HG02885 (cell line): ENCODE results near the gene DIS3L2.
"Not testable (repeated sequence)": the region's sequence is repeated elsewhere in the genome, so short reads cannot be mapped to it uniquely, and the experiment has no call there.

Experiments used
- ATAC-seq: cut with Tn5 transposase; IDR thresholded peaks from one replicate; pipeline ENCODE4 v1.9.1; 2021; ENCODE audit warnings: mild to moderate bottlenecking; ENCODE audit not compliant: unreplicated experiment, poor library complexity

DIS3L2 gene

DNA sequence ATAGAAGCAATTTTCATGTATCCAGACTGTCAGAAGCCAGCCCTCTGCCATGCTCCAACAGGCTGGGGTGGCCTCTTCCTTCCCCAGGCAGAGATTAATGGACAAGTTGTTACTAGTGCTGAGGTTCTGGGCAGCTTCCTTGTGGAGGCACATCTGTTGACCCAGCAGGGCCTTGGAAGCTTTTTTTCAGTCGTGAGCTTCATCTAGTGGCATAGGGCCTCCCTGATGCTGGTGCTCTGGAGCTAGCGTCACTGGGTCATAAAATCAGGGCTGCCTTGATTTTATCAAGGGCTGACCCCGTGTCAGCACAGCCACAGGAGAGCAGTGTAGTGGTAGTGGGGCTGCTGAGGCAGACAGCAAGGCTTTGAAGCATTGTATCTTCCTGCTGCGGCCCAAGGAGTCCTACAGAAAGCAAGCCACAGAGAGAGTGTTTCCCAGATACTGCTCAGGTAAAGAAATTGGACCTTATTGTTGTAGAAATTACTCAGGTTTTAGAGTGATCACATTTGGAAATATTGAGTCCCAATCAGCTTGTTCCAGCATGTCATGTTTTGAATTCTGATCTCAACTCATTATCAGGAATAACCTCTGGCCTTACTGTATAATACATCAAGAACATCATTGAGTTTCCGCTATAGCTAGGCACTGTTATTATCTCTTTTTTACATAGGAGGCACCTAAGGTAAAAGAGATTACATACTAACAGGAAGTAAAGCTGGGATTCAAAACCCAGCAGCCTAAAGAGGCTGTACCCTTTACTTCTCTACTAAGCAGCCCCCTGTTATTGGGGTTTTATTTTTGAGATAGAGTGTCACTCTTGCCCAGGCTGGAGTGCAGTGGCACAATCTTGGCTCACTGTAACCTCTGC is 324.7 kb downstream of the DIS3L2 start:
- ATAC-seq, result no peak

DNA sequence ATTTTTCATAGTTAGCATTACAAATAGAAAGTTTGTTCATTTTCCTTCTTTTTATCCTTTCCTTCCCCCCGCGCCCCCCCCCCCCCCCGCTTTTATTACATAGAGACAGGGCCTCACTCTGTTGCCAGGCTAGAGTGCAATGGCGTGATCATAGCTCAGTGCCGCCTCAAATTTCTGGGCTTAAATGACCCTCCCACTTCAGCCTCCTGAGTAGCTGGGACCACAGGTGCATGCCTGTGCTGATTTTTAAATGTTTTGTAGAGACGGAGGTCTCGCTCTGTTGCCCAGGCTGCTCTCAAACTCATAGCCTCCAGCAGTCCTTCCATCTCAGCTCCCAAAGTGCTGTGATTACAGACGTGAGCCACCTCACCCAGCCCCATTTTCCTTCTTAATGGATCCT is 325.8 kb downstream of the DIS3L2 start:
- no peak for ATAC-seq

DNA sequence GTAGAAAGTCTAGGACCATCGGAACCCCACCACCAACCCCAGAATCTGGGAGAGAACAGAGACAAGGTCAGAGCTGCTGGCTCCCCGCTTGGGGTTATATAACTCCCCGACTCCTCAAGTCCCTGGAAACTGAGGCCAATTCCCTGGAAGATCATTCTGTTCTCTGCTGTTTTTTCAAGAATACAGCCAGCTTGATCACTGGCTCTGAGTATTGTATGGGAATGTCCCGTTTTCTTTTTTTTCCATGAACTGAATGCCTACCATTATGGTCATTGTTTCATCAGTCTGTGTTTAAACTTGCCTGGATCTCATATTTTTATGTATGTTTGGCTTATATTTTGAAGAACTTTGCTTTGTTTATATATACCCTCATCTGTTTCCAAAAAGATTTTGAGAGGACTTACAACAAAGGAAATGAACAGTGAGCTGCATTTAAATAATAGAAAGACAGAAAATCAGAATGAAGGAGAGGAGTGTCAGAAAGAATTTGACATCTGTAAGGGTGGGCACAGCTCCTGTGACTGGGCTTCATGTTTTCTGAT is 327.0 kb downstream of the DIS3L2 start:
- no peak for ATAC-seq

DNA sequence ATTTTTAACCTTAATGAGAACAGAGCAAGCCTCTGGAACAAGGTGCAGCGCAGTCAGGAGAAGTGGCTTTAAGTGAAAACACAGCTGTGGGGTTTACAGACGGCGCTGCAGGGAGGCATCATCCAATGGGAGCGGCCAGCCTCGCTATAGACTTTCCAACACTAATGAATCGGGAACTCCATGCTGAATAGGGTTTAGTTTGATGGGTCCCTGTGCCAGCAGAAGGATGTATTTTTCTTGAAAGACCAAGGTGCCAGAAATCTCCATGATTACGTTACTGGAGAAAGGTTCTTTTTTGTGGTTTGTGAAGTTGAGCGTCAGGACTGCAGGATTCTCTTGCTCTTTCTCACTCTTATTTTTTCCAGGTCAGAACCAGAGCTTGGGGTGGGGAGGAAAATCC is 329.2 kb downstream of the DIS3L2 start:
- ATAC-seq, result no peak

DNA sequence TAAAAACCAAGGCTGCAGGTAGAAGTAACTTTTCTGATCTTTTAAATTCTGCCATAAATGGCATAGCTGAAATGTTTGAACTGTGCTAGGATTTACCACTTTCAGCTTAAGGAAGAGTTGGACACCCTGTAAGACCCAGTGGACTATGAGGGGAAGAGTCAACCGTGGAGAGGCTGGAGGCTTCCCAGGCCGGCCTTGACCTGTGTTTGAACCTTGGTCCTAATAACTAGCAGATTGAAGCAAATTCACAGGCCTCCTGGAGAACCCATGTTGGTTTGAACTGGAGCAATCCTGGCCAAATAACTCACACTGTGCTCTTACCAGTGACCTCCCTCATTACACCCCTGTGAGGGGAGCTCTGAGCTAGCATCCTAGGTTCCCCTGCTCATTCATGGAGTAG is 329.8 kb downstream of the DIS3L2 start:
- no peak for ATAC-seq

DNA sequence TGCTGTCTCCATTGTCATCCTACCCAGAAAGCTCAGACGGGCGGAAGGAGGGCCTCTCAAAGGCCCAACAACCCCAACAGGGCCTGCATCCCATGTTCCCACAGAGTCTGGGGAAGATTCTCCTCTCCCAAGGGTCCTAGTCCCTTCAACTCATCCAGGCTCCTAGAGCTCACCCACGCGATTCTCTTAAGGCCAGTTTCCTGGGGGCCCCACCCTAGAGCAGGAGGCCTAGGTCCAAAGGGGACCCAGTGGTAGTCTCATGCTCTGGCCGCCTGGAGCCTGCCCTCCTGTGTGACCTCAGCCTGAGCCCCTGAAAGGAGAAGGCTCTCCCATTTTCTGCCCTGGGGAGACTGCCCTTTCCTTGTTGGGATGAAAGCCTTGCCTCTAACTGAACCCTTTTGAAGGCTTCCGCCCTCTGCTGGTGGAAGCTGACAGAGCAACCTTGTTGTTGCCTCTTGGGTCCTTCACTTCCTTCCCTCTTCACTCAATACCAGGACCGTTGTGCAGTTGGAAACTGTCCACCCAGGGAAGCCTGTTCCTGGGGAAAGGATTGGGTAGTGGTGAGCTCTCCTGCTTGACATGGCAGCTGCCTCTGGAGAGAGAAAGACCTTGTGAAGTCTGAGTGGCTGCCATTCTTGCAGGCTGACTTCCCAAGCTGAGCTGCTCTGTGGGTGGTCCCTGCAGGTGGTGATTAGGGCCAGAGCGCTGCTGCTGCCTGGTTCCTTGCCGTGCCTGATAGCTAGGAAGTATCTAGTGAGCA is 331.1 kb downstream of the DIS3L2 start:
- no peak for ATAC-seq

DNA sequence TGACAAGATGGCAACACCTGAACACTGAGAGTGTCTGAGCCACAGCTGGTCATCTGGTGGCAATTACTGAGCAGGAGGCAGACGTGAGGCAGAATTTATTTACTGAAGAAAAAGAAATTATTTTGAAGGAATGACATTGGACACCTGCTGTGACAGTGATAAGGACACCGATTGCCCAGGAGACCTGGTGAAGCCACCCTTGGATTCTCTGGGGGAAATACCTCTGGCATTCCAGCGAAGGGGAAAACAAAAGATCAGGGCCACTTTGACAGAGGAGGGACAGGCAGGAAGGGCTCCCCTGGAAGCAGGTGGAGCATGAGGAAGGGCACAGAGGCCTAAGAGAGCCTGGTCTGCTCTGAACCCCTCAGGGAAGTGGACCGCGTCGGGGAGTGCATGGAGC is 331.7 kb downstream of the DIS3L2 start:
- ATAC-seq, result no peak

DNA sequence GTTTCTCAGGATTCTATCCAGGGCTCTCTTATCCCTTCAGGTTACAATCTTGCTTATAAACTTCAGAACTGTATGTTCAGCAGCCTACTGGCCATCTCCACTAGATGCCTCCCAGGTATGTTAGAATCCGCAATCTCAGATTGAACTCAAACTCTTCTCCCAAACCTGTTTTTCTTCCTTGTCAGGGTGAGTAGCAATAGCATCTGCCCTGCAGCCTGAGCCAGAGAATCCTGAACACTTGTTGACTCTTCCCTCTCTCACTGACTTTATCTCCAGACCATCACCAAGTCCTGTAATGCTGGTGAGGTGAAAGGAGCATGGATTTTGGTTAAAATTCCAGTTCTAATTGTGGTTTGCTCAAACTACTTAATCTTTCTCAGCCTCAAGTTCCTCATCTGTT is 334.5 kb downstream of the DIS3L2 start:
- no peak for ATAC-seq

DNA sequence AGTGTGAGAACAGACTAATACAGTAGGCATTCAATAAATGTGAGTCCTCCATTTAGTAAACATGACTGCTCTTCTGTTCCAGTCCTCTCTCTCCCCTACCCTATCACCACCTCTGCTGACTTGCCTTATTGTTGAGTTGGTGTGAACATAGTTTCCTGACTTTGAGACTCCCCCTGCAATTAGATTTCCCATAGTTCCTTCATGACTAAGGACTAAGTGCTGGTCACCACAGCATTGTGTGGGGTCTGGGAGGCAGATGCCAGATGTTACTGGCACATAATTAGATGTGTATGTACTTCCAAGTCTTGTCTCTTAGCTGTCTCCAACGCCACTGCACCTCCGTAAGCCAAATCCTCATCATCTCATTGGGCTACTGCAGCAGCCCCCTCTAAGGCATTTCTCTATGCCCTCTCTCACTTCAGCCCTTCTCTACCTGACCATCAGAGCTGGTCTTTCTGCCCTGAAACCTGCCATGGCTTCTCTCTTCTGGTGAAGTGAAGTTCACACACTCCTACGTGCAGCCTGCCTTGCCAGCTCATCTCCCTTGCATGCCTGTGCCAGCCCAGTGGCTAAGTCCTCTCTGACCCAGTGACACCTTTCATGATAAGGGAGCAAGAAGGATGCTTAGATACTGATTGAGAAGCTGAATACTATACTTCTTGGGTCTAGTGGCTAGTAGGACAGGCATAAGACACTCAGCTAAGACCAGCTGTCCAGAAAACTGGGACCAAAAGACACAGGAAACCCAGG is 335.4 kb downstream of the DIS3L2 start:
- no peak for ATAC-seq

DNA sequence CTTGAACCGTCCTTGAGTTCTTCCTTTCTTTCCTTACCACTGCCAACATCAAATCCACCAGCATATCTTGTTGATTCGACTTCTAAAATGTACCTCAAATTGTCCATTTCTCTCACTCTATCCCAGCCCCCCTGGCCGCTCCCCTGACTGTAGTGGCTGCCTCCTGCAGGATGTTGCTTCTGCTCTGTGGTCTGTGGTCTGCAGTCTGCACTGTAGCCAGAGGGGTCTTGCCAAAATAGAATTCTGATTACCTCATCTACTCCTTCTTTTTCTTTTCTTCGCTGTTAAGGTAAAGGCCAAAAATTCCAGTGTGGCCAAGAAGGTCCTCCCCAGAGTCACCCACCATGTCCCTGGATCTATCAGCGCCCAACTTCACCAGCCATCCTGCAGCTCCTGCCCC is 337.6 kb downstream of the DIS3L2 start:
- ATAC-seq, result no peak

DNA sequence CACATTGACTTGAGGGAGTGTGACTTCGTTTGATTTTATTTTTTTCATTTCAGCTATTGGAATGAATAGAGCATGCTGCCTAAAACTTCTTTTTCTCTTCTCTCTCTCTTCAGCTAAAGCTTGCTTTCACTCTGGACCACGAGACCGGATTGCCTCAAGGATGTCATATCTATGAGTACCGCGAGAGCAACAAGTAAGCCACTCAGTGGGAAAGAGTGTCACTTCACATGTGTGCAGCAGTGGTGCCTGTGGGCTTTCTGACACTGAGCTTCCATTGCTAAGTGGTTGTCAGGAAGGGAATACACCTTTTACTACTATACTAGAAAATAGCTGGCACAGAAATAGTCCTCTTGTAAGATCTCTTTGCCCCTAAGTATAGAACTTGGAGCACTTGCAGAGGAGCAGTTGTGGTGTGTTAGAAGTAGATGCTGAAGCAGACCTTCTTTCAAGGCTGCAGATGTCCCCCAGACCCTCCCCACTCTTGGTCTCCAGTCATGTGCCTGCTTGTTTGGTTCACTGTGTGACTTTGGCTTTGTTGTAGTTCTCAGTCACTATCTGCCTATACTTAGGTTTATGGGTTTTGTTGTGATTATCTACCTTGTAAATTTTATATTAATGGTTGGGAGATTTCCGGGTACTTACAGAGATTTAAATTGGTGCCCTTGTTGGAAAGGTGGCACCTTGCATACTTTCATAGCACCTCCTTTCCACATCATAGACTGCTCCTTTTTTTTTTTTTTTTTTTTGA is 338.6 kb downstream of the DIS3L2 start:
- no peak for ATAC-seq

DNA sequence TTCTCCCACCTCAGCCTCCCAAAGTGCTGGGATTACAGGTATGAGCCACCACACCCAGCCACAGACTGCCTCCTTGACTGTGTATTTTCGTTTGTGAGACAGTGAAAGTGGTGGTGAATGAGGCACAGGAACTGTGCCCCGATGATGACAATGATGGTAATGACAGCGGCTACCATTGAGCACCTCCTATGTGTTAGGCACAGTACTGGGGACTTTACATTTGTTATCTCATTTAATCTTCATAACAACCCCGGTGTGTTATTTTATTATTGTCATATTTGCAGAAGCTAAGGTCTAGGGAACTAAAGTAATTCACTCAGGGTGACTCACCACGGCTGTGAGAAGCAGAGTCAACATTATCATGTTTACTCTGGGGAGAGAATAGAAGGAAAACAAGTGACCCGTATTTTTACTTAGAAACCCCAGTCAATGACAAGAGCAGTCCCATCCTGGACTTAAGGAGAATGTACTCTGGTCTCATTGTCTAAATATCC is 339.4 kb downstream of the DIS3L2 start:
- ATAC-seq, result no peak

DNA sequence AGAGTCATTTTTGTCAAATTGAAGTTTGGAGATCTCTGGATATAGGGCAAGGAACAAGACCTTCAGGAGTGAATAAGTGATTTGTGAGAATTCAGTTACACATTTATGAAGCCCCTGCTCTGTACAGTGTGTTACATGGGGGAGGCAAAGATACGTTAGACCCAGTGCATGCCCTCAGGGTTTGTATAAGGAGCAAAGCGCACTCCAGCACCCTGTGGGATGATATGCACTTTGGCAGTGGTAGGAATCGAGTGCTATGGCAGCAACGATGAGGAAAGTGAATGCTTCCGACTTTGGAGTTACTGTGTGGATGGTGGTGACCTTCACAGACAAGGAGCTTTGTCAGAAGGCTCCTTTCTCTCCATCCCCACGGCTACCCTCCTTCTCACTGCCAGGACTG is 342.7 kb downstream of the DIS3L2 start:
- no peak for ATAC-seq

DNA sequence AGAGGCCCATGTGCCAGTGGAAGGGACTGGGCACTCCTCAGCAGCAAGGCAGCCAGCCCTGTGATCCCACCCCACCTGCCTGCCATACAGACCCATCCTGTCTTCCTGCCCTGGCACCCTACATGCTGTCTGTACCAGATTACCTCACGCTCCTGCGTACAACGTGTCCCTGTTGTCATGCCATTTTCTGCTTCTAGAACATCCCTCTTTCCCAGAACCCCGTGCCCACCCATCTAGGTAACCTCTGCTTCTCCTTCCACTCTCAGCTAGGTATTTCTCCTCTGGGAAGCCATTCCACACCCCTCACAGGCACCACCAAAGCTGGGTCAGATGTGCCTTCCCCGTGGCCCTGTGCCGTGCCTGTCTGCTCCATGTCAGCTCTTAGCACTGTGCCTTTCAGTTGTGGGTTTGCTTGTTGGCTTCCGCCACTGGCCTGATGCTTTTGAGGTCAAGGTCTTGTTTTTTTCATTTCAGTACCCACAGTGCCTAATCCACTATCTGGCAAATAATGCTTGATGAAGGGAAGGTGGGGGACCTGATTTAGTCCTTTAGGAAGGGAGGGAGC is 345.3 kb downstream of the DIS3L2 start:
- no peak for ATAC-seq

DNA sequence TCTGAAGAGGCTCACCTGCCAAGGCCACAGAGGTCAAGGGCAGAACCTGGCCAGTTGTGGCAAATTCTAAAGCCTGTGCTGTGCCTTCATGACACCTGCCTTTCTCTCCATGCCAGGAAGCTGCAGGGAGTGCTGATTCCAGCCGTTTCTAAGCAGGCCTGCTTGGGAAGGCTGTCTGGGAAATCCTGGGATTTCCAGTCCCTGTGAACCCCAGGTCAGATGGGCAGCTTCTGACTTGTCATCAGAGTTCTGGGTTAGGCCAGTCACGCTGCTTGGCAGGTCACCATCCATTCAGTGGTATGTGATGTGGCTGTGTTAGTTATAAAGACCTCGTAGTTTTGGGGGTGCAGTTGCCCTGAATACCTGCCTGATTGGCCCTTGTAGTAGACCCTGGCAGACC is 346.3 kb downstream of the DIS3L2 start:
- no peak for ATAC-seq

DNA sequence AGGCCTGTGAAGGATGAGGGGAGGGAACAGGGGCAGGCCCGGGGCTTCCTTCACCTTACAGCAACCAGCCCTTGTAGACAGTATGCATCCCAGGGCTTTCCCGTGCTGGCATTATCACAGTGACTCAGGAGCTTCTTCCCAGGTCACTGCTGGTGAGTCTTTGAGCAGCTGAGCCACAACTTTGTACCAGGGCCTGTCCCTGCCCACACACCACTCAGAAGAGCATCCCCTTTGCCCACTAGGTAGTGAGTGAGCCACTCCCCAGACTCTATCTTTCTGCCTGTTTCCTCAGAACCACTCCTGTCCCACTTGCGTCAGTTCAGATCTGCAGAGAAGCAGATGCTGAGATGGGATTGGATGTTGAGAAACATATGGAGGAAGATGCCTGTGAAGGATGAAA is 347.5 kb downstream of the DIS3L2 start:
- no peak for ATAC-seq

DNA sequence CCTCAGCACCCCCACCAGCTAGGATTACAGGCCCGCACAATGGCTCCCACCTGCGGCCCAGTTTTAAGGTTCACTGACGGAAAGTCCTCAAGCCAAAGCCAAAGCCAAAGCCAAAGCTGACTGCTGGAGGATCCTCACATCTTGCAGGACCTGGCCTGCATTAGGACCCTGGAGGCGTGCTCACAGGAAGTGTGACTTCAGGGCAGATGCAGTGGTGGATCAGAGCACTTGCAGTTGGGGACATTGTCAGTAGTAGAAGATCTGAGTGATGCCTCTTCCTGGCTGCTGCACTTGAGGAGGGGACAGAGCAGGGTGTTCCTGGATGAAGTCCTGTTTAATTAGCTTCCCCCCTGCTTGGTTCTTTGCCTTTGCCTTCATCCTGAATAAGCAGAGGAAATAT is 348.1 kb downstream of the DIS3L2 start:
- ATAC-seq, result no peak

DNA sequence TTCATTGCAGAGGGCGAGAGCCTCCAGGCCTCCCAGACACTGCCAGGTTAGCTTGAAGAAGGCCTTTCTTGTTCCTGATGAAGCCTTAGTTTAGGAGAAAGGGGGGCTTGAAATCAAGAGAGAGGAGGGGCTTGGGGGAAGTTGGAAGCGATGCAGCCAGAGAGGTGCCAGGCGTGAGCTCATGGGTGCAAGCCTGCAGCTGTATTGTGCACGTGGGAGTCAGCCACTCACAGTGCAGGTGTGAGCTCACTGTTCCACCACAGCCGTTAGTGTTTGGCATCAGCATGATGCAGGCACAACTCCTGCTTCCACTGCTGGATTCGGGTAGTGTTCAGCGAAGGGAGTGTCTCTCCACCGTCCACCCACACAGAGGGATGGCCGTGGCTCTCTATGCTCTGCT is 348.6 kb downstream of the DIS3L2 start:
- ATAC-seq, result no peak

DNA sequence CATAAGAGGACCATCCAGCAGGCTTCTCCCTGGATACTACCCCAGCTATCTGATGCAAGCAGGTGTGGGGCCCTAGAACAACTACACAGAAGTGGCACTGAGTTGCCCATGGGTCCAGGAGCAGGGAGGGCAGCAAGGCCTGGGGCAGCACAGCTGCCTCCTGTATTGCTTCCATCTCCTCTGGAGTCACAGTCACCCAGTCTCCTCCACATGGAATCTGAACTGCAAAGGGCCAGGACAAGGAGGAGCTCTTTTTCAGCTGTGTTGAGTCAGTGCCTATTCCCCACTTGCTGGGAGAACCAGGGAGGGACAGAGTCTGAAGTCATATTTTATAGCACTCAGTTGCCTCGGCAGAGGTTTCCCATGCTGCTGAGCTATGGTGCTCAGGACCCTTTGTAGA is 349.2 kb downstream of the DIS3L2 start:
- no peak for ATAC-seq

DNA sequence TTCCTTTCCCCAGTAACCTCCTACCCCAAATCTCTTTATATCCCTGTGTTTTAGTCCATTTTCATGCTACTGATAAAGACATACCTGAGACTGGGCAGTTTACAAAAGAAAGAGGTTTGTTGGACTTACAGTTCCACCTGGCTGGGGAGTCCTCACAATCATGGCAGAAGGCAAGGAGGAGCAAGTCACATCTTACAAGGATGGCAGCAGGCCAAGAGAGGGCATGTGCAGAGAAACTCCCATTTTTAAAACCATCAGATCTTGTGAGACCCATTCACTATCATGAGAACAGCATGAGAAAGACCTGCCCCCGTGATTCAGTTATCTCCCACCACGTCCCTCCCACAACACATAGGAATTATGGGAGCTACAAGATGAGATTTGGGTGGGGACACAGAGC is 352.1 kb downstream of the DIS3L2 start:
- ATAC-seq, result not testable (repeated sequence)
